Measurements from ENCODE around the gene CLTCL1. TPM values are rescaled to one million over a fixed set of nuclear protein-coding genes. Genes with fewer than 3 reads are reported as not detected.
"Not testable (repeated sequence)": the region's sequence is repeated elsewhere in the genome, so short reads cannot be mapped to it uniquely, and the experiment has no call there.

CLTCL1 gene
- total and polyA plus RNA-seq, 9 of the 15 experiments (the other 6 are each of a cell fraction or from before 2014, with no cell fraction given) = 1.1 to 11.7 (median 5.0) TPM

DNA sequence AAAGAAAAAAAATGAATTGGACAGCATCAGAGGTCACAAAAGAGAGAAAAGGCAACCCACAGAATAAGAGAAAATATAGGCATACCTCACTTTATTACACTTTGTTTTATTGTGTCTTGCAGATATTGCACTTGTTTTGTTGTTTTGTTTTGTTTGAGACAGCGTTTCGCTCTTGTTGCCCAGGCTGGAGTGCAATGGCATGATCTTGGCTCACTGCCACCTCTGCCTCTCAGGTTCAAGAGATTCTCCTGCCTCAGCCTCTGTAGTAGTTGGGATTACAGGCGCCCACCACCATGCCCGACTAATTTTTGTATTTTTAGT is 32.6 kb downstream of the CLTCL1 start:
- H4K20me1 ChIP-seq (replicated peaks; ENCODE audit: control insufficient read depth, insufficient read depth, low read length); H3K4me2 ChIP-seq (ENCODE audit: insufficient read depth, low read length); H3K79me2 ChIP-seq (ENCODE audit: control insufficient read depth, insufficient read depth, low read length); FAIRE-seq; H3K4me3 ChIP-seq; DNase-seq (ENCODE audit: extremely low read depth in 1 of 4, low spot score in 3 of 4); H2AFZ ChIP-seq (ENCODE audit: low read depth, low read length); H3K9me1 ChIP-seq (ENCODE audit: control insufficient read depth, insufficient read depth, low read length); intact Hi-C loops (cut with micrococcal nuclease); in situ Hi-C loops (cut with MboI); H3K36me3 ChIP-seq (ENCODE audit: control insufficient read depth, insufficient read depth, low read length); H3K9me3 ChIP-seq (replicated peaks; ENCODE audit: control insufficient read depth, insufficient read depth, low read depth, low read length); H3K27ac ChIP-seq (ENCODE audit: extremely low read depth, low read depth, low read length); H3K4me1 ChIP-seq (replicated peaks in 1 of 2; ENCODE audit: control insufficient read depth in 2 of 2, insufficient read depth in 2 of 2, low read length in 2 of 2); H3K9ac ChIP-seq (ENCODE audit: insufficient read depth in 1 of 2, low read depth in 2 of 2, low read length in 2 of 2); BruUV-seq (replicated peaks); CTCF ChIA-PET (ENCODE audit: low intra/inter-chr PET ratio); ATAC-seq; H3K27me3 ChIP-seq (ENCODE audit: control insufficient read depth in 2 of 2, insufficient read depth in 2 of 2, low read length in 2 of 2): not testable (repeated sequence)
- POLR2A ChIA-PET = interaction anchor here (0.9 to 1.1 kb wide), 2 partner anchors 25 to 41 kb away, joined by 3 to 4 read pairs; no protein-coding TSS in a partner anchor
- TF ChIP-seq, protein P1, sequence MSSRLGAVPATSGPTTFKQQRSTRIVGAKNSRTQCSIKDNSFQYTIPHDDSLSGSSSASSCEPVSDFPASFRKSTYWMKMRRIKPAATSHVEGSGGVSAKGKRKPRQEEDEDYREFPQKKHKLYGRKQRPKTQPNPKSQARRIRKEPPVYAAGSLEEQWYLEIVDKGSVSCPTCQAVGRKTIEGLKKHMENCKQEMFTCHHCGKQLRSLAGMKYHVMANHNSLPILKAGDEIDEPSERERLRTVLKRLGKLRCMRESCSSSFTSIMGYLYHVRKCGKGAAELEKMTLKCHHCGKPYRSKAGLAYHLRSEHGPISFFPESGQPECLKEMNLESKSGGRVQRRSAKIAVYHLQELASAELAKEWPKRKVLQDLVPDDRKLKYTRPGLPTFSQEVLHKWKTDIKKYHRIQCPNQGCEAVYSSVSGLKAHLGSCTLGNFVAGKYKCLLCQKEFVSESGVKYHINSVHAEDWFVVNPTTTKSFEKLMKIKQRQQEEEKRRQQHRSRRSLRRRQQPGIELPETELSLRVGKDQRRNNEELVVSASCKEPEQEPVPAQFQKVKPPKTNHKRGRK (tag; IDR thresholded peaks at IDR 0.05) = peak; percentile 45; the same call in 1 of the 2 replicates
- TF ChIP-seq ZNF830 (CRISPR knock-in tag; IDR thresholded peaks at IDR 0.05) (0 out of 2 replicates have a peak, but pooled peaks have one; percentile 61), HLTF (IDR thresholded peaks at IDR 0.05) (peak; percentile 44; the same call in 1 of the 2 replicates), ZNF507 (tag; conservative IDR thresholded peaks at IDR 0.05) (0 out of 2 replicates have a peak, but pooled peaks have one; percentile 4), MAZ (CRISPR knock-in tag; conservative IDR thresholded peaks at IDR 0.05 in 1 of 2, IDR thresholded peaks at IDR 0.05 in 1 of 2) (peak in 1 of 2 experiments; percentile 28; a peak in 1 of 4 replicates), BCOR (IDR thresholded peaks at IDR 0.05) (peak; percentile 56; the same call in 1 of the 2 replicates), ZNF197 (CRISPR knock-in tag; IDR thresholded peaks at IDR 0.05; ENCODE audit: low read depth) (0 out of 2 replicates have a peak, but pooled peaks have one; percentile 71), MEF2D (tag; conservative IDR thresholded peaks at IDR 0.05; ENCODE audit: low read depth) (0 out of 2 replicates have a peak, but pooled peaks have one; percentile 48), ETV5 (CRISPR knock-in tag; IDR thresholded peaks at IDR 0.05; ENCODE audit: low read depth) (0 out of 2 replicates have a peak, but pooled peaks have one; percentile 17), STAG1 (CRISPR knock-in tag; IDR thresholded peaks at IDR 0.05; ENCODE audit: borderline replicate concordance) (0 out of 2 replicates have a peak, but pooled peaks have one; percentile 36), NRF1 (conservative IDR thresholded peaks at IDR 0.05 in 1 of 2, IDR thresholded peaks at IDR 0.05 in 1 of 2) (0 out of 4 replicates have a peak, but pooled peaks of 1 of the 2 experiments have one; percentile 5), NFIC (IDR thresholded peaks at IDR 0.05) (peak; percentile 89), CBX1 (IDR thresholded peaks at IDR 0.05; ENCODE audit: low read depth) (0 out of 2 replicates have a peak, but pooled peaks have one; percentile 43)
- TF ChIP-seq, protein P2, sequence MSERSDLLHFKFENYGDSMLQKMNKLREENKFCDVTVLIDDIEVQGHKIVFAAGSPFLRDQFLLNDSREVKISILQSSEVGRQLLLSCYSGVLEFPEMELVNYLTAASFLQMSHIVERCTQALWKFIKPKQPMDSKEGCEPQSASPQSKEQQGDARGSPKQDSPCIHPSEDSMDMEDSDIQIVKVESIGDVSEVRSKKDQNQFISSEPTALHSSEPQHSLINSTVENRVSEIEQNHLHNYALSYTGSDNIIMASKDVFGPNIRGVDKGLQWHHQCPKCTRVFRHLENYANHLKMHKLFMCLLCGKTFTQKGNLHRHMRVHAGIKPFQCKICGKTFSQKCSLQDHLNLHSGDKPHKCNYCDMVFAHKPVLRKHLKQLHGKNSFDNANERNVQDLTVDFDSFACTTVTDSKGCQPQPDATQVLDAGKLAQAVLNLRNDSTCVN (CRISPR knock-in tag; IDR thresholded peaks at IDR 0.05) = 0 out of 2 replicates have a peak, but pooled peaks have one; percentile 38
- 50% methylated on average over 4 of the region's 4 CpGs for WGBS (ENCODE audit: insufficient coverage, low coverage, missing lambda C conversion rate)
